Measurements from ENCODE around the gene METAP2. TPM values are rescaled to one million over a fixed set of nuclear protein-coding genes. Genes with fewer than 3 reads are reported as not detected.

The METAP2 gene
- total and polyA plus RNA-seq, 2 donors (not counting 3 experiments of a cell fraction or from before 2014, with no cell fraction given) = 28.5 to 105 TPM

GRCh38 chr12:95522692-95523091 lies 48.7 kb downstream of the METAP2 start:
- H3K4me2 ChIP-seq (ENCODE audit: insufficient read depth, low read length) = no peak overlapping the region
- no peak overlapping the region for H3K4me3 ChIP-seq (replicated peaks in 1 of 3; ENCODE audit: insufficient read depth in 1 of 3, low read depth in 1 of 3, low read length in 3 of 3)
- H3K36me3 ChIP-seq (ENCODE audit: control insufficient read depth in 2 of 2, extremely low read depth in 1 of 2, insufficient read depth in 2 of 2, low read length in 2 of 2) = no peaks in the 10 kb centered on the region
- no peak overlapping the region for H3K9ac ChIP-seq (replicated peaks; ENCODE audit: extremely low read depth, insufficient read depth, low read length)
- dilution Hi-C loops (cut with MboI; ENCODE audit: extremely low pct_ligation_motif_present, low sequenced_read_pairs) (no loop called here), intact Hi-C loops (cut with micrococcal nuclease) (no loop called here)
- no peak overlapping the region for H2AFZ ChIP-seq (ENCODE audit: low read depth, low read length)
- no peaks in the 10 kb centered on the region for H3K9me3 ChIP-seq (replicated peaks; ENCODE audit: control insufficient read depth, insufficient read depth, low read length)
- no peaks in the 10 kb centered on the region for H3K79me2 ChIP-seq (ENCODE audit: control insufficient read depth, insufficient read depth, low read length)
- TF ChIP-seq JUN (IDR thresholded peaks at IDR 0.05; ENCODE audit: borderline replicate concordance, insufficient read depth, insufficient read length, low read depth) (no peak), GATA2 (IDR thresholded peaks at IDR 0.05; ENCODE audit: insufficient read depth, insufficient read length, low read depth, low read length) (no peak), CTCF (IDR thresholded peaks at IDR 0.05; ENCODE audit: extremely low read depth in 1 of 2, insufficient read depth in 1 of 2, low read depth in 1 of 2, low read length in 2 of 2) (no peak)
- H3K4me1 ChIP-seq (ENCODE audit: control insufficient read depth, extremely low read depth, insufficient read depth, low read length) = no peaks in the 10 kb centered on the region
- no peaks in the 10 kb centered on the region for H3K9me1 ChIP-seq (replicated peaks; ENCODE audit: control insufficient read depth, extremely low read depth, insufficient read depth, low read length)
- no TSS peak for BruUV-seq (replicated peaks)
- ChIA-PET POLR2A (no interaction called here), CTCF (interaction anchor here (0.7 to 1.8 kb wide), 4 partner anchors 10 to 427 kb away, joined by 3 to 20 read pairs (median 4); no protein-coding TSS in a partner anchor)
- no peak overlapping the region for H3K27ac ChIP-seq (ENCODE audit: insufficient read depth, low read depth, low read length)
- DNase-seq (ENCODE audit: low read depth, low spot score) (no peak), FAIRE-seq (no peak)
- no peaks in the 10 kb centered on the region for H3K27me3 ChIP-seq (ENCODE audit: control insufficient read depth in 2 of 2, insufficient read depth in 2 of 2, low read length in 2 of 2)
- H4K20me1 ChIP-seq (replicated peaks; ENCODE audit: control insufficient read depth, extremely low read depth, insufficient read depth, low read length) = no peaks in the 10 kb centered on the region

- no peak for FAIRE-seq
- dilution Hi-C loops (cut with MboI; ENCODE audit: extremely low pct_ligation_motif_present, low sequenced_read_pairs) = no loop called here
These were observed 54.5 kb downstream of the METAP2 start for GRCh38 chr12:95528431-95528830.

More at GRCh38 chr12:95528431-95528830, 54.5 kb downstream of the METAP2 start:
- Histone ChIP-seq H4K20me1 (replicated peaks; ENCODE audit: control insufficient read depth, extremely low read depth, insufficient read depth, low read length) (no peaks in the 10 kb centered on the region), H2AFZ (ENCODE audit: low read depth, low read length) (no peak overlapping the region), H3K27ac (ENCODE audit: insufficient read depth, low read depth, low read length) (no peak overlapping the region), H3K9me3 (replicated peaks; ENCODE audit: control insufficient read depth, insufficient read depth, low read length) (no peaks in the 10 kb centered on the region), H3K4me3 (replicated peaks in 1 of 3; ENCODE audit: insufficient read depth in 1 of 3, low read depth in 1 of 3, low read length in 3 of 3) (no peak overlapping the region), H3K4me2 (ENCODE audit: insufficient read depth, low read length) (no peak overlapping the region), H3K36me3 (ENCODE audit: control insufficient read depth in 2 of 2, extremely low read depth in 1 of 2, insufficient read depth in 2 of 2, low read length in 2 of 2) (no peaks in the 10 kb centered on the region), H3K27me3 (ENCODE audit: control insufficient read depth in 2 of 2, insufficient read depth in 2 of 2, low read length in 2 of 2) (no peaks in the 10 kb centered on the region), H3K79me2 (ENCODE audit: control insufficient read depth, insufficient read depth, low read length) (no peaks in the 10 kb centered on the region), H3K9me1 (replicated peaks; ENCODE audit: control insufficient read depth, extremely low read depth, insufficient read depth, low read length) (no peaks in the 10 kb centered on the region), H3K4me1 (ENCODE audit: control insufficient read depth, extremely low read depth, insufficient read depth, low read length) (no peaks in the 10 kb centered on the region), H3K9ac (replicated peaks; ENCODE audit: extremely low read depth, insufficient read depth, low read length) (no peak overlapping the region)
- no TSS peak for BruUV-seq (replicated peaks)
- POLR2A ChIA-PET = no interaction called here
- no peak for TF ChIP-seq GATA2 (IDR thresholded peaks at IDR 0.05; ENCODE audit: insufficient read depth, insufficient read length, low read depth, low read length)
- no peak for TF ChIP-seq FOS (IDR thresholded peaks at IDR 0.05; ENCODE audit: borderline replicate concordance, insufficient read depth, low read length)
- no peak for TF ChIP-seq MYC (IDR thresholded peaks at IDR 0.05; ENCODE audit: low read depth, low read length)
- TF ChIP-seq JUN (IDR thresholded peaks at IDR 0.05; ENCODE audit: borderline replicate concordance, insufficient read depth, insufficient read length, low read depth) = no peak
- DNase-seq (ENCODE audit: low read depth, low spot score) = no peak
- CTCF ChIA-PET = interaction anchor here (1.0 kb wide), 1 partner anchor 9 kb away, joined by 3 read pairs; no protein-coding TSS in a partner anchor
- intact Hi-C loops (cut with micrococcal nuclease) = no loop called here

Data from endothelial cell of umbilical vein (primary cell).